HepG2 (cell line): Measurements from ENCODE around the gene COA3. TPM values are rescaled to one million over a fixed set of nuclear protein-coding genes. Genes with fewer than 3 reads are reported as not detected.

Experiments used
- AFF4 ChIP-seq: sonication (generic); formaldehyde crosslinking; IDR thresholded peaks from 2 replicates; pipeline ENCODE4 v1.4.0; 2020; ENCODE audit warnings: missing genetic modification reagents
- ARNT2 ChIP-seq: sonication (generic); formaldehyde crosslinking; IDR thresholded peaks from 2 replicates; pipeline ENCODE4 v1.8.0; 2022; ENCODE audit warnings: mild to moderate bottlenecking, low read depth, missing genetic modification reagents, moderate library complexity
- CREM ChIP-seq, 2 experiments: sonication (generic) in 1 of 2; formaldehyde crosslinking in 1 of 2; IDR thresholded peaks; 2 replicates each; pipeline versions ENCODE4 v1.4.0 to v1.6.1; 2016 to 2020; ENCODE audit warnings: antibody characterized with exemption in 1 of 2, mild to moderate bottlenecking in 1 of 2, missing genetic modification reagents in 1 of 2
- PAF1 ChIP-seq: IDR thresholded peaks from 2 replicates; pipeline ENCODE4 v1.6.1; 2016; ENCODE audit warnings: missing genetic modification reagents, missing compliant biosample characterization
- POLR2A ChIP-seq, 2 experiments: IDR thresholded peaks; 2 replicates each; pipeline ENCODE4 v1.6.1; 2011; ENCODE audit warnings: low read depth in 2 of 2, low read length in 2 of 2, mild to moderate bottlenecking in 1 of 2, moderate library complexity in 1 of 2; ENCODE audit not compliant: insufficient read depth in 1 of 2
- PRDM10 ChIP-seq: sonication (generic); formaldehyde crosslinking; IDR thresholded peaks from 2 replicates; pipeline ENCODE4 v1.4.0; 2020; ENCODE audit warnings: low read depth, missing genetic modification reagents
- RFX5 ChIP-seq: IDR thresholded peaks from 2 replicates; pipeline ENCODE4 v1.6.1; 2011; ENCODE audit warnings: low read depth, low read length, improper control_type of control experiment
- ZNF263 ChIP-seq: sonication (generic); formaldehyde crosslinking; IDR thresholded peaks from 2 replicates; pipeline ENCODE4 v1.4.0; 2020; ENCODE audit warnings: missing genetic modification reagents
- ZNF343 ChIP-seq: sonication (generic); formaldehyde crosslinking; IDR thresholded peaks from 2 replicates; pipeline ENCODE4 v1.4.0; 2020; ENCODE audit warnings: mild to moderate bottlenecking, missing genetic modification reagents
- ZNF691 ChIP-seq: sonication (generic); formaldehyde crosslinking; IDR thresholded peaks from 2 replicates; pipeline ENCODE4 v1.4.0; 2020; ENCODE audit warnings: missing genetic modification reagents, low read depth, mild to moderate bottlenecking, borderline replicate concordance
- polyA plus RNA-seq, 8 experiments: library from polyadenylated mRNA; depleted of rRNA in 3 of 8; stranded (reverse) in 7 of 8; unstranded in 1 of 8; fragments of >200 nt; fragmentation: Illumina TruSeq in 4 of 8; extraction: Trizol in 4 of 8; gene quantifications; 2 replicates each; pipeline versions ENCODE4 v1.2.1 to v1.2.3, GENCODE V29; 2011 to 2016; ENCODE audit warnings: low read depth in 4 of 8, missing spikeins in 1 of 8, mixed read lengths in 1 of 8; ENCODE audit not compliant: insufficient read depth in 1 of 8
- total RNA-seq, 5 experiments: library from RNA; depleted of rRNA; stranded (reverse); fragments of >200 nt; fragmentation: Illumina TruSeq; extraction: Trizol; gene quantifications; 2 replicates each; pipeline ENCODE4 v1.2.3, GENCODE V29; 2016; ENCODE audit warnings: low read depth in 1 of 5

The COA3 gene
- total and polyA plus RNA-seq, 2 of the 13 experiments (the other 11 are each of a cell fraction or from before 2014, with no cell fraction given) = 133 to 202 TPM

- no peak for TF ChIP-seq ZNF343 (CRISPR knock-in tag)
- peak; percentile 13 to 38; a peak in 2 of 4 replicates for TF ChIP-seq POLR2A (IDR thresholded peaks at IDR 0.05; ENCODE audit: insufficient read depth in 1 of 2, low read depth in 2 of 2, low read length in 2 of 2)
- TF ChIP-seq RFX5 = no peak
- no peak for TF ChIP-seq ZNF691 (CRISPR knock-in tag)
- 0 out of 2 replicates have a peak, but pooled peaks have one; percentile 17 for TF ChIP-seq PAF1 (CRISPR knock-in tag)
- TF ChIP-seq AFF4 (CRISPR knock-in tag) = 0 out of 2 replicates have a peak, but pooled peaks have one; percentile 4
- TF ChIP-seq PRDM10 (CRISPR knock-in tag) = 0 out of 2 replicates have a peak, but pooled peaks have one; percentile 25
- peak; percentile 60; the same call in 1 of the 2 replicates for TF ChIP-seq ARNT2 (CRISPR knock-in tag)
- no peak for TF ChIP-seq CREM (IDR thresholded peaks at IDR 0.05)
- TF ChIP-seq CREM (CRISPR knock-in tag; IDR thresholded peaks at IDR 0.05) = no peak
- peak; percentile 60 for TF ChIP-seq ZNF263
Measured at GRCh38 chr17:42781639-42782165, 16.8 kb downstream of the COA3 start (continued).
